Calu3 (cell line): ENCODE results near the gene DNM2. TPM values are rescaled to one million over a fixed set of nuclear protein-coding genes. Genes with fewer than 3 reads are reported as not detected.

Experiments
- BruUV-seq: library from RNA; stranded (reverse); fragments of 400-500 nt; replicated peaks from 2 replicates; lab custom pipeline; 2021; lab: Mats Ljungman, UMichigan
- CTCF ChIA-PET: fragments of 300-600 bp; sonication (Branson Sonifier 250); formaldehyde crosslinking; loops from one replicate; lab custom pipeline; 2022; ENCODE audit warnings: antibody characterized with exemption; lab: Charles Lee
- DNase-seq: peaks from one replicate; pipeline ENCODE4 v3.0.0; 2022
- H3K27ac Mint-ChIP-seq: one replicate; pipeline ENCODE4 v1.8.0; 2022; ENCODE audit warnings: mixed read lengths; ENCODE audit not compliant: unreplicated experiment
- H3K27me3 Mint-ChIP-seq: one replicate; pipeline ENCODE4 v1.8.0; 2022; ENCODE audit warnings: mixed read lengths; ENCODE audit not compliant: unreplicated experiment
- H3K36me3 Mint-ChIP-seq: one replicate; pipeline ENCODE4 v1.8.0; 2022; ENCODE audit warnings: mild to moderate bottlenecking, moderate library complexity, mixed read lengths; ENCODE audit not compliant: insufficient read depth, unreplicated experiment
- H3K4me1 Mint-ChIP-seq: one replicate; pipeline ENCODE4 v1.8.0; 2022; ENCODE audit warnings: mild to moderate bottlenecking, low read depth, mixed read lengths; ENCODE audit not compliant: unreplicated experiment
- H3K4me3 Mint-ChIP-seq: one replicate; pipeline ENCODE4 v1.8.0; 2022; ENCODE audit warnings: mild to moderate bottlenecking, low read depth, moderate library complexity, mixed read lengths; ENCODE audit not compliant: unreplicated experiment
- H3K9me3 Mint-ChIP-seq: one replicate; pipeline ENCODE4 v1.8.0; 2022; ENCODE audit warnings: low read depth, mixed read lengths; ENCODE audit not compliant: unreplicated experiment
- intact Hi-C: fragments of 100-400 bp; cut with micrococcal nuclease; formaldehyde crosslinking; loops from one replicate; pipeline ENCODE4 v1.10.0; 2022; ENCODE audit not compliant: unreplicated experiment
- total RNA-seq: library from RNA; stranded (reverse); gene quantifications from 2 replicates; pipeline ENCODE4 v1.2.3, GENCODE V29; 2022
- TF ChIP-seq, protein P1 (sequence below): fragments of 200-600 bp; IDR thresholded peaks from one replicate; pipeline ENCODE4 v1.8.0; 2022; ENCODE audit warnings: antibody characterized with exemption; ENCODE audit not compliant: unreplicated experiment

The DNM2 gene
- total RNA-seq, 1 experiment from 2014 or later, result 126 TPM

- TF ChIP-seq, protein P1, sequence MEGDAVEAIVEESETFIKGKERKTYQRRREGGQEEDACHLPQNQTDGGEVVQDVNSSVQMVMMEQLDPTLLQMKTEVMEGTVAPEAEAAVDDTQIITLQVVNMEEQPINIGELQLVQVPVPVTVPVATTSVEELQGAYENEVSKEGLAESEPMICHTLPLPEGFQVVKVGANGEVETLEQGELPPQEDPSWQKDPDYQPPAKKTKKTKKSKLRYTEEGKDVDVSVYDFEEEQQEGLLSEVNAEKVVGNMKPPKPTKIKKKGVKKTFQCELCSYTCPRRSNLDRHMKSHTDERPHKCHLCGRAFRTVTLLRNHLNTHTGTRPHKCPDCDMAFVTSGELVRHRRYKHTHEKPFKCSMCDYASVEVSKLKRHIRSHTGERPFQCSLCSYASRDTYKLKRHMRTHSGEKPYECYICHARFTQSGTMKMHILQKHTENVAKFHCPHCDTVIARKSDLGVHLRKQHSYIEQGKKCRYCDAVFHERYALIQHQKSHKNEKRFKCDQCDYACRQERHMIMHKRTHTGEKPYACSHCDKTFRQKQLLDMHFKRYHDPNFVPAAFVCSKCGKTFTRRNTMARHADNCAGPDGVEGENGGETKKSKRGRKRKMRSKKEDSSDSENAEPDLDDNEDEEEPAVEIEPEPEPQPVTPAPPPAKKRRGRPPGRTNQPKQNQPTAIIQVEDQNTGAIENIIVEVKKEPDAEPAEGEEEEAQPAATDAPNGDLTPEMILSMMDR, result no peak
- no peaks in the 10 kb centered on the region for H3K9me3 Mint-ChIP-seq
- no peak overlapping the region for H3K27ac Mint-ChIP-seq
- BruUV-seq, result no TSS peak
- CTCF ChIA-PET, result interaction anchor here (0.9 to 1.3 kb wide), 2 partner anchors 15 to 71 kb away, joined by 4 to 6 read pairs; partner anchors contain the start of gene DNM2
- H3K4me3 Mint-ChIP-seq, result peak overlapping the region; percentile 82
- H3K36me3 Mint-ChIP-seq, result peaks cover 31% of the 10 kb centered on the region
- intact Hi-C loops, result no loop called here
- no peak for DNase-seq
- H3K27me3 Mint-ChIP-seq, result peaks cover 3% of the 10 kb centered on the region
- no peaks in the 10 kb centered on the region for H3K4me1 Mint-ChIP-seq
Measured at GRCh38 chr19:10701955-10702525, 15.8 kb upstream of the DNM2 start.

GRCh38 chr19:10706990-10707389 is 10.9 kb upstream of the DNM2 start:
- H3K4me1 Mint-ChIP-seq, result no peaks in the 10 kb centered on the region
- no peak for DNase-seq
- H3K9me3 Mint-ChIP-seq, result no peaks in the 10 kb centered on the region
- peaks cover 27% of the 10 kb centered on the region for H3K36me3 Mint-ChIP-seq
- no peaks in the 10 kb centered on the region for H3K27me3 Mint-ChIP-seq
- H3K27ac Mint-ChIP-seq, result no peak overlapping the region
- no peak overlapping the region for H3K4me3 Mint-ChIP-seq
- TF ChIP-seq, protein P1, result no peak
- intact Hi-C loops, result no loop called here
- CTCF ChIA-PET, result no interaction called here
- BruUV-seq, result no TSS peak

DNA sequence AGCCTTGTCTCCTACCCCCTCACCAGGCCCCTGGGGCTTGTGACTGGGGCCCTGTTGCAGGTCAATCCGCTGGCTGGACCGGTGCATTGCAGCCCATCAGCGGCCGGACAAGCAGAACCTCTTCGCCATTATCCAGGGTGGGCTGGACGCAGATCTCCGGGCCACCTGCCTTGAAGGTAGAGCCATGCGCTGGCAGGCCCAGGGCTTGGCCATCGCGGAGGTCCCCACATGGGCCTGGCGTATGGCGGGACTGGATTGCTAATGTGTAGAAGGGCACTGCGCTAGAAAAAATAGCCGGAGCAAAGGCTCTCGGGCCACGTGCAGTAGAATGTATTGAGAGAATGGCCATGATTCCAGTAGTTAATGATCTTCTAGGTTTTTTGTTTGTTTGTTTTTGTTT is 10.4 kb upstream of the DNM2 start:
- intact Hi-C loops, result no loop called here
- no peak for DNase-seq
- H3K4me3 Mint-ChIP-seq, result no peak overlapping the region
- BruUV-seq, result no TSS peak
- CTCF ChIA-PET, result no interaction called here
- no peaks in the 10 kb centered on the region for H3K4me1 Mint-ChIP-seq
- peaks cover 26% of the 10 kb centered on the region for H3K36me3 Mint-ChIP-seq
- H3K27ac Mint-ChIP-seq, result no peak overlapping the region
- no peaks in the 10 kb centered on the region for H3K27me3 Mint-ChIP-seq
- no peaks in the 10 kb centered on the region for H3K9me3 Mint-ChIP-seq
- TF ChIP-seq, protein P1, result no peak

- H3K4me1 Mint-ChIP-seq, result no peaks in the 10 kb centered on the region
- no peaks in the 10 kb centered on the region for H3K9me3 Mint-ChIP-seq
- H3K36me3 Mint-ChIP-seq, result peaks cover 26% of the 10 kb centered on the region
- H3K27me3 Mint-ChIP-seq, result no peaks in the 10 kb centered on the region
- intact Hi-C loops, result no loop called here
- H3K4me3 Mint-ChIP-seq, result no peak overlapping the region
- TF ChIP-seq, protein P1, result no peak
- DNase-seq, result no peak
- BruUV-seq, result no TSS peak
- no peak overlapping the region for H3K27ac Mint-ChIP-seq
- CTCF ChIA-PET, result no interaction called here
Measured at GRCh38 chr19:10708291-10708690, 9.6 kb upstream of the DNM2 start.
